CD4-positive, CD25-positive, alpha-beta regulatory T cell (primary cell): ENCODE measurements around the gene TADA2A. TPM values are rescaled to one million over a fixed set of nuclear protein-coding genes. Genes with fewer than 3 reads are reported as not detected.
"Not testable (repeated sequence)": the region's sequence is repeated elsewhere in the genome, so short reads cannot be mapped to it uniquely, and the experiment has no call there.

ENCODE experiments used
- ATAC-seq, 2 donors: fragments of 150-1000 bp; cut with Tn5 transposase; one replicate each; pipeline ENCODE4 v1.10.0; 2021; ENCODE audit warnings: low read depth in 2 of 2, moderate number of reproducible peaks in 2 of 2, moderate library complexity in 1 of 2
- DNase-seq, 3 donors: peaks; one replicate each; pipeline versions ENCODE4 v3.0.0 to v3.0.0-alpha.2; 2012 to 2022; ENCODE audit warnings: mixed read lengths in 1 of 3
- H3K27ac ChIP-seq: one replicate; pipeline ENCODE4 v1.7.0; 2013; ENCODE audit warnings: mild to moderate bottlenecking, low read length; ENCODE audit not compliant: insufficient read depth, poor library complexity, severe bottlenecking
- H3K27me3 ChIP-seq: one replicate; pipeline ENCODE4 v1.7.0; 2013; ENCODE audit warnings: low read length; ENCODE audit not compliant: control insufficient read depth, insufficient read depth
- H3K36me3 ChIP-seq: one replicate; pipeline ENCODE4 v1.7.0; 2013; ENCODE audit warnings: mild to moderate bottlenecking, low read length, moderate library complexity; ENCODE audit not compliant: control insufficient read depth, insufficient read depth
- H3K4me1 ChIP-seq: 2 replicates; pipeline ENCODE4 v1.7.0; 2013; ENCODE audit warnings: mild to moderate bottlenecking, low read length; ENCODE audit not compliant: insufficient read depth, control insufficient read depth, poor library complexity, severe bottlenecking
- H3K4me3 ChIP-seq: one replicate; pipeline ENCODE4 v1.7.0; 2013; ENCODE audit warnings: low read depth, mild to moderate bottlenecking, low read length, moderate library complexity
- H3K9me3 ChIP-seq, 2 experiments: 1 replicate in 1 of 2; 2 replicates in 1 of 2; pipeline ENCODE4 v1.7.0; 2013; ENCODE audit warnings: low read length in 2 of 2, mild to moderate bottlenecking in 1 of 2, moderate library complexity in 1 of 2; ENCODE audit not compliant: control insufficient read depth in 2 of 2
- H3K27ac Mint-ChIP-seq, 3 donors: one replicate each; pipeline ENCODE4 v1.8.0; 2020 to 2022; ENCODE audit warnings: mild to moderate bottlenecking in 3 of 3, mixed read lengths in 3 of 3, moderate library complexity in 2 of 3
- H3K27me3 Mint-ChIP-seq: one replicate; pipeline ENCODE4 v1.8.0; 2022; ENCODE audit warnings: mild to moderate bottlenecking, mixed read lengths
- H3K36me3 Mint-ChIP-seq: one replicate; pipeline ENCODE4 v1.8.0; 2020; ENCODE audit warnings: mixed read lengths
- H3K4me1 Mint-ChIP-seq, 4 donors: one replicate each; pipeline ENCODE4 v1.8.0; 2020 to 2022; ENCODE audit warnings: mixed read lengths in 4 of 4, mild to moderate bottlenecking in 1 of 4
- H3K4me3 Mint-ChIP-seq, 4 donors: one replicate each; pipeline ENCODE4 v1.8.0; 2020 to 2022; ENCODE audit warnings: mild to moderate bottlenecking in 4 of 4, mixed read lengths in 4 of 4, moderate library complexity in 3 of 4
- H3K9me3 Mint-ChIP-seq, 7 donors: one replicate each; pipeline ENCODE4 v1.8.0; 2020 to 2022; ENCODE audit warnings: mixed read lengths in 7 of 7, mild to moderate bottlenecking in 3 of 7, moderate library complexity in 2 of 7
- polyA plus RNA-seq, 4 donors: library from polyadenylated mRNA; unstranded; fragments of 300-500 nt; fragmentation: Illumina TruSeq; gene quantifications; one replicate each; pipeline ENCODE4 v1.2.3, GENCODE V29; 2021
- total RNA-seq: library from RNA; stranded (reverse); gene quantifications from one replicate; pipeline ENCODE4 v1.2.3, GENCODE V29; 2022

The TADA2A gene
- total and polyA plus RNA-seq, 5 donors from 2014 or later, result 6.3 to 20.2 (median 6.5) TPM

GRCh38 chr17:37429039-37429438 is 22.4 kb downstream of the TADA2A start:
- ATAC-seq (no peak), DNase-seq (no peak)
- no peak overlapping the region for H3K27ac ChIP-seq
- Mint-ChIP-seq H3K36me3 (peaks cover 33% of the 10 kb centered on the region), H3K4me1 (peaks cover 9 to 18% (median 15%) of the 10 kb centered on the region in 4 donors), H3K9me3 (no peaks in the 10 kb centered on the region), H3K27ac (no peak overlapping the region), H3K4me3 (no peak overlapping the region), H3K27me3 (no peaks in the 10 kb centered on the region)
- no peak overlapping the region for H3K4me3 ChIP-seq
- no peaks in the 10 kb centered on the region for H3K4me1 ChIP-seq
- H3K9me3 ChIP-seq, result no peaks in the 10 kb centered on the region
- no peaks in the 10 kb centered on the region for H3K27me3 ChIP-seq
- peaks cover 55% of the 10 kb centered on the region for H3K36me3 ChIP-seq

GRCh38 chr17:37429453-37429852 is 22.8 kb downstream of the TADA2A start:
- Histone ChIP-seq H3K27me3 (no peaks in the 10 kb centered on the region), H3K27ac (no peak overlapping the region), H3K9me3 (no peaks in the 10 kb centered on the region), H3K4me3 (no peak overlapping the region), H3K36me3 (peaks cover 59% of the 10 kb centered on the region), H3K4me1 (no peaks in the 10 kb centered on the region)
- no peaks in the 10 kb centered on the region for H3K9me3 Mint-ChIP-seq
- no peak for DNase-seq
- no peaks in the 10 kb centered on the region for H3K27me3 Mint-ChIP-seq
- H3K4me3 Mint-ChIP-seq, result no peak overlapping the region
- no peak for ATAC-seq
- H3K4me1 Mint-ChIP-seq, result peaks cover 9 to 18% (median 15%) of the 10 kb centered on the region in 4 donors
- H3K27ac Mint-ChIP-seq, result no peak overlapping the region
- H3K36me3 Mint-ChIP-seq, result peaks cover 37% of the 10 kb centered on the region

- Mint-ChIP-seq H3K27ac (peak overlapping the region; percentile 15 to 50 (median 33)), H3K4me1 (peaks cover 9 to 18% (median 15%) of the 10 kb centered on the region in 4 donors), H3K9me3 (no peaks in the 10 kb centered on the region), H3K36me3 (peaks cover 34% of the 10 kb centered on the region), H3K27me3 (no peaks in the 10 kb centered on the region), H3K4me3 (no peak overlapping the region)
- no peaks in the 10 kb centered on the region for H3K9me3 ChIP-seq
- no peak for ATAC-seq
- H3K27me3 ChIP-seq, result no peaks in the 10 kb centered on the region
- no peak overlapping the region for H3K27ac ChIP-seq
- DNase-seq, result peak in 1 of 3 donors; percentile 66
- no peaks in the 10 kb centered on the region for H3K4me1 ChIP-seq
- peaks cover 56% of the 10 kb centered on the region for H3K36me3 ChIP-seq
- H3K4me3 ChIP-seq, result no peak overlapping the region
Measured at GRCh38 chr17:37430051-37430627, 23.5 kb downstream of the TADA2A start.

GRCh38 chr17:37432671-37433070 is 26.0 kb downstream of the TADA2A start:
- DNase-seq (no peak), ATAC-seq (no peak)
- no peaks in the 10 kb centered on the region for H3K9me3 Mint-ChIP-seq
- Histone ChIP-seq H3K9me3 (no peaks in the 10 kb centered on the region), H3K27me3 (no peaks in the 10 kb centered on the region), H3K4me1 (no peaks in the 10 kb centered on the region), H3K27ac (no peak overlapping the region), H3K4me3 (no peak overlapping the region), H3K36me3 (peaks cover 41% of the 10 kb centered on the region)
- no peak overlapping the region for H3K4me3 Mint-ChIP-seq
- no peak overlapping the region for H3K27ac Mint-ChIP-seq
- H3K27me3 Mint-ChIP-seq, result no peaks in the 10 kb centered on the region
- peaks cover 26% of the 10 kb centered on the region for H3K36me3 Mint-ChIP-seq
- H3K4me1 Mint-ChIP-seq, result peaks cover 9 to 18% (median 15%) of the 10 kb centered on the region in 4 donors

- H3K27ac Mint-ChIP-seq, result no peak overlapping the region
Measured at GRCh38 chr17:37438141-37438540, 31.5 kb downstream of the TADA2A start.

GRCh38 chr17:37440424-37440823 is 33.7 kb downstream of the TADA2A start:
- no peaks in the 10 kb centered on the region for H3K27me3 Mint-ChIP-seq

More at GRCh38 chr17:37438141-37438540, 31.5 kb downstream of the TADA2A start:
- H3K27me3 Mint-ChIP-seq, result no peaks in the 10 kb centered on the region
- DNase-seq (no peak), ATAC-seq (no peak)
- peaks cover 0 to 6% (median 0%) of the 10 kb centered on the region in 4 donors for H3K4me1 Mint-ChIP-seq
- Histone ChIP-seq H3K4me3 (no peak overlapping the region), H3K9me3 (no peaks in the 10 kb centered on the region), H3K27me3 (no peaks in the 10 kb centered on the region), H3K4me1 (no peaks in the 10 kb centered on the region), H3K36me3 (peaks cover 59% of the 10 kb centered on the region), H3K27ac (no peak overlapping the region)
- peaks cover 34% of the 10 kb centered on the region for H3K36me3 Mint-ChIP-seq
- no peak overlapping the region for H3K4me3 Mint-ChIP-seq
- no peaks in the 10 kb centered on the region for H3K9me3 Mint-ChIP-seq

GRCh38 chr17:37441369-37442014 is 34.8 kb downstream of the TADA2A start:
- not testable (repeated sequence) for H3K4me1 Mint-ChIP-seq, H3K9me3 ChIP-seq, H3K27me3 Mint-ChIP-seq, ATAC-seq, H3K27ac ChIP-seq, DNase-seq, H3K27ac Mint-ChIP-seq, H3K4me3 ChIP-seq, H3K9me3 Mint-ChIP-seq, H3K4me1 ChIP-seq, H3K4me3 Mint-ChIP-seq, H3K27me3 ChIP-seq
- peaks cover 67% of the 10 kb centered on the region for H3K36me3 ChIP-seq
- peaks cover 35% of the 10 kb centered on the region for H3K36me3 Mint-ChIP-seq

More at GRCh38 chr17:37440424-37440823, 33.7 kb downstream of the TADA2A start:
- DNase-seq, result peak in 1 of 3 donors; percentile 33
- no peaks in the 10 kb centered on the region for H3K9me3 ChIP-seq
- peaks cover 67% of the 10 kb centered on the region for H3K36me3 ChIP-seq
- H3K4me3 Mint-ChIP-seq, result no peak overlapping the region
- H3K4me1 Mint-ChIP-seq, result peaks cover 0 to 6% (median 0%) of the 10 kb centered on the region in 4 donors
- no peak for ATAC-seq
- H3K27me3 ChIP-seq, result no peaks in the 10 kb centered on the region
- H3K27ac ChIP-seq, result no peak overlapping the region
- H3K4me3 ChIP-seq, result no peak overlapping the region
- no peak overlapping the region for H3K27ac Mint-ChIP-seq
- H3K4me1 ChIP-seq, result no peaks in the 10 kb centered on the region
- peaks cover 31% of the 10 kb centered on the region for H3K36me3 Mint-ChIP-seq
- no peaks in the 10 kb centered on the region for H3K9me3 Mint-ChIP-seq

GRCh38 chr17:37446027-37446426 is 39.3 kb downstream of the TADA2A start:
- Histone ChIP-seq H3K36me3 (peaks cover 53% of the 10 kb centered on the region), H3K9me3 (no peaks in the 10 kb centered on the region), H3K27me3 (no peaks in the 10 kb centered on the region), H3K4me3 (no peak overlapping the region), H3K27ac (no peak overlapping the region), H3K4me1 (no peaks in the 10 kb centered on the region)
- DNase-seq, result no peak
- Mint-ChIP-seq H3K27ac (no peak overlapping the region), H3K4me3 (no peak overlapping the region), H3K27me3 (no peaks in the 10 kb centered on the region), H3K4me1 (peaks cover 0 to 2% (median 0%) of the 10 kb centered on the region in 4 donors), H3K36me3 (peaks cover 44% of the 10 kb centered on the region), H3K9me3 (no peaks in the 10 kb centered on the region)
- no peak for ATAC-seq
